Neural progenitor cell (in vitro differentiated cells): Measurements from ENCODE around the gene PTCH1. TPM values are rescaled to one million over a fixed set of nuclear protein-coding genes. Genes with fewer than 3 reads are reported as not detected.
A peak's percentile ranks its signal among the peaks of the same experiment; 100 is the strongest.

Experiments used
- DNase-seq: peaks from one replicate; pipeline ENCODE4 v3.0.0-alpha.2; 2016; ENCODE audit warnings: low spot score
- H2AFZ ChIP-seq: fragments of 200-600 bp; sonication (generic); replicated peaks from 2 replicates; pipeline ENCODE4 v1.6.1; 2016; ENCODE audit warnings: antibody characterized with exemption
- H3F3A ChIP-seq: fragments of 200-600 bp; sonication (generic); 2 replicates; pipeline ENCODE4 v1.6.1; 2016; ENCODE audit warnings: antibody characterized with exemption, low read depth
- H3K27ac ChIP-seq: fragments of 200-600 bp; sonication (generic); 2 replicates; pipeline ENCODE4 v1.5.1; 2016; ENCODE audit warnings: mild to moderate bottlenecking
- H3K27me3 ChIP-seq: fragments of 200-600 bp; sonication (generic); 2 replicates; pipeline ENCODE4 v1.6.1; 2016; ENCODE audit warnings: mild to moderate bottlenecking, moderate library complexity
- H3K36me3 ChIP-seq: fragments of 200-600 bp; sonication (generic); 2 replicates; pipeline ENCODE4 v1.5.1; 2016
- H3K4me1 ChIP-seq: fragments of 200-600 bp; sonication (generic); 2 replicates; pipeline ENCODE4 v1.6.1; 2016; ENCODE audit warnings: mixed run types
- H3K4me2 ChIP-seq: fragments of 200-600 bp; sonication (generic); 2 replicates; pipeline ENCODE4 v1.6.1; 2016
- H3K4me3 ChIP-seq: fragments of 200-600 bp; sonication (generic); 2 replicates; pipeline ENCODE4 v1.5.1; 2016
- H3K79me2 ChIP-seq: fragments of 200-600 bp; sonication (generic); 2 replicates; pipeline ENCODE4 v1.6.1; 2016; ENCODE audit warnings: low read depth
- H3K9ac ChIP-seq: fragments of 200-600 bp; sonication (generic); 2 replicates; pipeline ENCODE4 v1.6.1; 2016
- H3K9me3 ChIP-seq: fragments of 200-600 bp; sonication (generic); 2 replicates; pipeline ENCODE4 v1.5.1; 2016; ENCODE audit warnings: low read depth
- H4K20me1 ChIP-seq: fragments of 200-600 bp; sonication (generic); 2 replicates; pipeline ENCODE4 v1.6.1; 2016; ENCODE audit warnings: low read depth
- H3K27ac Mint-ChIP-seq: 3 replicates; pipeline ENCODE4 v1.8.0; 2021; ENCODE audit warnings: mixed read lengths
- H3K27me3 Mint-ChIP-seq: 2 replicates; pipeline ENCODE4 v1.8.0; 2022; ENCODE audit warnings: low read depth, mild to moderate bottlenecking, inconsistent platforms, moderate library complexity, mixed read lengths; ENCODE audit not compliant: insufficient read depth
- H3K36me3 Mint-ChIP-seq: 3 replicates; pipeline ENCODE4 v1.8.0; 2021; ENCODE audit warnings: mixed read lengths
- H3K4me1 Mint-ChIP-seq: 3 replicates; pipeline ENCODE4 v1.8.0; 2021; ENCODE audit warnings: mixed read lengths
- H3K4me3 Mint-ChIP-seq: 3 replicates; pipeline ENCODE4 v1.8.0; 2021; ENCODE audit warnings: mild to moderate bottlenecking, moderate library complexity, mixed read lengths
- H3K9me3 Mint-ChIP-seq: 3 replicates; pipeline ENCODE4 v1.8.0; 2020; ENCODE audit warnings: mixed read lengths
- EZH2 ChIP-seq: fragments of 200-600 bp; sonication (generic); IDR thresholded peaks from 2 replicates; pipeline ENCODE4 v1.6.1; 2017; ENCODE audit warnings: antibody characterized with exemption, mild to moderate bottlenecking, moderate library complexity
- EZH2phosphoT487 ChIP-seq: fragments of 200-600 bp; sonication (generic); IDR thresholded peaks from 2 replicates; pipeline ENCODE4 v1.6.1; 2017; ENCODE audit warnings: antibody characterized with exemption
- total RNA-seq: library from RNA; depleted of rRNA; stranded (reverse); fragments of >200 nt; gene quantifications from 2 replicates; pipeline ENCODE4 v1.2.3, GENCODE V29; 2015; ENCODE audit warnings: low replicate concordance
- TF ChIP-seq, protein P1 (sequence below): fragments of 200-600 bp; sonication (generic); IDR thresholded peaks from 2 replicates; pipeline ENCODE4 v1.5.1; 2017; ENCODE audit warnings: antibody characterized with exemption, mild to moderate bottlenecking

Gene PTCH1
- total RNA-seq, 1 donor from 2014 or later, result 23.0 TPM

DNA sequence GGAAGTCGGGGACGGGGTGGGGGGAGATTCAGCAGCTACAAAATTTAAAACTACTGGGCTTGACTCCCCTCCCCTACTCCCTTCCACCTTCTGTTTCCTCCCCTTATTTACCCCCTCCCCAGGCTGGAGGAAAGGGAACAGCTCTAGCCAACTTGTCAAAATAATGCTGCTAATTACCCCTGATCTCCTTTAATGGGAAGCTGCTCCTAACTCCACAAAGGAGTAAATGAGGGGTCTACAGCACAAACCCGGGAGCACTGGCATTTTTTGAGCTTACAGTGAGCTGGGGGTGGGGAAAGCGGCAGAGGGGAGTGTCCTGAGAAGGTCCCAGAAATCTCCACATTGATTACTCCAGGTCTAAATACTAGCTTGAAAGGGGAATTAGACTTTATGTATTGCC lies 3.1 kb downstream of the PTCH1 start:
- Mint-ChIP-seq H3K4me3 (peak overlapping the region; percentile 71), H3K9me3 (no peaks in the 10 kb centered on the region), H3K4me1 (peaks cover 45% of the 10 kb centered on the region), H3K27me3 (peaks cover 13% of the 10 kb centered on the region), H3K36me3 (no peaks in the 10 kb centered on the region), H3K27ac (no peak overlapping the region)
- no peak overlapping the region for H3K27ac ChIP-seq
- peak; percentile 55 for DNase-seq
- H3K4me1 ChIP-seq, result peaks cover 43% of the 10 kb centered on the region
- peak overlapping the region; percentile 99 for H3K4me2 ChIP-seq
- no peak overlapping the region for H2AFZ ChIP-seq
- no peak for TF ChIP-seq EZH2phosphoT487
- TF ChIP-seq, protein P1, sequence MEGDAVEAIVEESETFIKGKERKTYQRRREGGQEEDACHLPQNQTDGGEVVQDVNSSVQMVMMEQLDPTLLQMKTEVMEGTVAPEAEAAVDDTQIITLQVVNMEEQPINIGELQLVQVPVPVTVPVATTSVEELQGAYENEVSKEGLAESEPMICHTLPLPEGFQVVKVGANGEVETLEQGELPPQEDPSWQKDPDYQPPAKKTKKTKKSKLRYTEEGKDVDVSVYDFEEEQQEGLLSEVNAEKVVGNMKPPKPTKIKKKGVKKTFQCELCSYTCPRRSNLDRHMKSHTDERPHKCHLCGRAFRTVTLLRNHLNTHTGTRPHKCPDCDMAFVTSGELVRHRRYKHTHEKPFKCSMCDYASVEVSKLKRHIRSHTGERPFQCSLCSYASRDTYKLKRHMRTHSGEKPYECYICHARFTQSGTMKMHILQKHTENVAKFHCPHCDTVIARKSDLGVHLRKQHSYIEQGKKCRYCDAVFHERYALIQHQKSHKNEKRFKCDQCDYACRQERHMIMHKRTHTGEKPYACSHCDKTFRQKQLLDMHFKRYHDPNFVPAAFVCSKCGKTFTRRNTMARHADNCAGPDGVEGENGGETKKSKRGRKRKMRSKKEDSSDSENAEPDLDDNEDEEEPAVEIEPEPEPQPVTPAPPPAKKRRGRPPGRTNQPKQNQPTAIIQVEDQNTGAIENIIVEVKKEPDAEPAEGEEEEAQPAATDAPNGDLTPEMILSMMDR, result no peak
- no peak for TF ChIP-seq EZH2
- peaks cover 36% of the 10 kb centered on the region for H3K79me2 ChIP-seq
- peaks cover 64% of the 10 kb centered on the region for H3K27me3 ChIP-seq
- H3K9me3 ChIP-seq, result no peaks in the 10 kb centered on the region
- no peak overlapping the region for H3K9ac ChIP-seq
- peaks cover 86% of the 10 kb centered on the region for H3F3A ChIP-seq
- H3K4me3 ChIP-seq, result peak overlapping the region; percentile 93
- H4K20me1 ChIP-seq, result peaks cover 40% of the 10 kb centered on the region
- H3K36me3 ChIP-seq, result no peaks in the 10 kb centered on the region

DNA sequence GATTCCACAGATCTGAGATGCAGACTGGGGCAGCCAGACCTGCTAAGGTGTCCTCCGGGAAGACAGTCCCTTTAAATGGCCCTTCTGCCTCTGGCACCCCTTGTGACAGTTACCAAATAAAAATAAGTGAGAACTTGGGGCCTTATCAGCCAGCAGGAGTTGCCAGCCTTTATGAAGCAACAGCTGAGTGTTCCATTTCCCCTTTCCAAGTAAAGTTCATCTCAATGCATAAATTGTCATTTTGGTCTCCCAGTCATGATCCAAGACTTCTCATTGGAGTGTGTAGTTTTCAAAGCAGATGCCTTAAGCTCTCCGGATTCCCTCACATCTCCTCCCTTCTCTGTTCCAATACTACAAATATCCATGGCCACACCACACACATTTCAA lies 4.1 kb downstream of the PTCH1 start:
- peak overlapping the region; percentile 92 for H3K4me3 Mint-ChIP-seq
- H2AFZ ChIP-seq, result no peak overlapping the region
- H3K9me3 Mint-ChIP-seq, result no peaks in the 10 kb centered on the region
- H3K27me3 Mint-ChIP-seq, result peaks cover 13% of the 10 kb centered on the region
- H4K20me1 ChIP-seq, result peaks cover 44% of the 10 kb centered on the region
- H3F3A ChIP-seq, result peaks cover 81% of the 10 kb centered on the region
- TF ChIP-seq EZH2phosphoT487 (no peak), EZH2 (no peak)
- TF ChIP-seq, protein P1, result no peak
- H3K9me3 ChIP-seq, result no peaks in the 10 kb centered on the region
- no peak for DNase-seq
- peak overlapping the region; percentile 99 for H3K4me2 ChIP-seq
- H3K27me3 ChIP-seq, result peaks cover 54% of the 10 kb centered on the region
- H3K27ac Mint-ChIP-seq, result no peak overlapping the region
- no peak overlapping the region for H3K27ac ChIP-seq
- H3K4me1 Mint-ChIP-seq, result peaks cover 44% of the 10 kb centered on the region
- H3K4me1 ChIP-seq, result peaks cover 43% of the 10 kb centered on the region
- no peak overlapping the region for H3K9ac ChIP-seq
- H3K36me3 Mint-ChIP-seq, result no peaks in the 10 kb centered on the region
- no peaks in the 10 kb centered on the region for H3K36me3 ChIP-seq
- peak overlapping the region; percentile 93 for H3K4me3 ChIP-seq
- H3K79me2 ChIP-seq, result peaks cover 46% of the 10 kb centered on the region

DNA sequence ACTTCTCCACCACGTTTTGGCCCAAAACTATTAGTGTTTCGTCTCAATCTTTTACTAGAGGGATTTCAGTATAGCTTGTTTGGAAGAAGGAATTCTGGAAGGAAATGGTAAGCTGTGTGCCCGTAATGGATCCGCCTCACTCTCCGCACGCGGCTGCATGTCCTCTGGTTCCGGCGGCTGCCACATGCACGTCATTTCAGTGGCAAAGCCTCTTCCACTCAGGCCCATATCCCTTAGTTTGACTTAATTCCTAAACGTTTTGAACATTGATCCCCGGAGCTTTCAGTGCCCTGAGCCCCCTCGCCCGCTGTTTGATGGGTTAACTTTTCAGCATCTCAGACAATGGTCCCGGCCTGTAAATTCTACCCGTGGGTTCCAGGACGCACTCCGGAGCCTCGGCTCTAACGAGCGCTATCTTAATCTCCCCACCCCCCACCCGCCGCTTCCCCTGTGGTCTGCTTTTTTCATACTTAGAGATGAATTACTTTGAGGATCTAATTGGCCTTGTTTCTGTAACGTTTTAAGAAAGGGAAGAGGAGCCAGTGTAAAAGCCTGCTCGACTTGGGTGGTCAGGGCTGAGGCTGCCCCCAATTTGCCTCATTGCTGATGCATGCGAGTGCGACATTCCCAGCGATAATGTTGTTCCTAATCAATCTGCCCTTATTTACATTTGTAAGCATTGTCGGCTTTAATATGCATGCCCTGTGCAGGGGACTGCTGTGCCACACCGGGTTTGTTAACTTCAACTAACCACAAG lies 4.6 kb downstream of the PTCH1 start:
- Histone ChIP-seq H3K27ac (no peak overlapping the region), H3K4me3 (peak overlapping the region; percentile 93), H2AFZ (no peak overlapping the region), H3K27me3 (peaks cover 48% of the 10 kb centered on the region), H4K20me1 (peaks cover 45% of the 10 kb centered on the region), H3K79me2 (peaks cover 51% of the 10 kb centered on the region), H3K9ac (no peak overlapping the region), H3K9me3 (no peaks in the 10 kb centered on the region), H3K4me1 (peaks cover 40% of the 10 kb centered on the region), H3K4me2 (peak overlapping the region; percentile 99), H3F3A (peaks cover 80% of the 10 kb centered on the region), H3K36me3 (no peaks in the 10 kb centered on the region)
- no peaks in the 10 kb centered on the region for H3K36me3 Mint-ChIP-seq
- H3K9me3 Mint-ChIP-seq, result no peaks in the 10 kb centered on the region
- H3K4me1 Mint-ChIP-seq, result peaks cover 39% of the 10 kb centered on the region
- peak; percentile 62 for DNase-seq
- TF ChIP-seq, protein P1, result no peak
- TF ChIP-seq EZH2phosphoT487, result no peak
- TF ChIP-seq EZH2, result peak; percentile 4
- H3K27me3 Mint-ChIP-seq, result peaks cover 11% of the 10 kb centered on the region
- H3K4me3 Mint-ChIP-seq, result peak overlapping the region; percentile 92
- H3K27ac Mint-ChIP-seq, result peak overlapping the region; percentile 83
